Measurements from ENCODE around the gene NAPG.
"Not testable (repeated sequence)": the region's sequence is repeated elsewhere in the genome, so short reads cannot be mapped to it uniquely, and the experiment has no call there.

NAPG gene

DNA sequence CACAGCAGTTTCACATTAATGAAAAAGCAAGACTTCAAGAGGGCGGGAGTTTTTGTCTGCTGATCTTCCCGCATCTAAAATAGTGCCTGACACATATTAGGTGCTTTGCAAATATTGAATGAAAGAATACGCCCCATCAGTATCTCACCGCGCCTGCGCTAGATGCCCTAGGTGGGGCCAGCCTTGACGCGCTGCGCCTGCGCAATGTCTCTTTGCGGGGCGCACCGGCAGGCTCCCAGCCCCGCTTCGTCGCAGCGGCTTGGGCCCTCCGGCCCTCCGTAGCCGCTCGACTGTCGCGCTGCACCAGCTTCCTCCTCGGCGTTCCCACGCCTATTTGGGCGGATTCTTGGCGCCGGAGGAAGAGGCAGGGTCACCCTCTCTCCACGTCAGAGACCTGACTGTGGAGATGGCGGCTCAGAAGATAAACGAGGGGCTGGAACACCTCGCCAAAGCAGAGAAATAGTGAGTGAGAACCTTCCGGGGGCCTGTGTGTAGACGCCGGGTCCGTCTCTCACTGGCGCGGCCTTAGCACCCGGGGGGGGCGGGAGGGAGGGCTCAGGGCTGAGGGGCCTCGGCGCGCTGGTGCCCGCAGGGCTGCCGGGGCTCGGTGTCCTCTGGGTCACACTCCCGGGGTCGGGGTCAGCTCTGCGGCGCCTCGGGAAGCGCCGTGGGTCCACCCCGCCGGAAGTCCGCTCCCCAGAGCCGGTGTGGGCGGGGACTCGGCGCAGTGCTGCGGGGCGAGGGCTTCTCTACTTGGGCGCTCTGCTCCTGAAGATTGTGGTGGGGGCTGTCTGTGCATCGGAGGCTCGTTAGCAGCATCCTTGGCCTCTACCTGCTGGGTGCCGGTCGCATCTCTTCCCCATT, at the start of gene NAPG:
Gene NAPG, plus strand, starts transcription at position 331 of the 864 bp plus-strand sequence. Its CDS starts 76 bp downstream, at position 407.
- peak; percentile 90 for DNase-seq

DNA sequence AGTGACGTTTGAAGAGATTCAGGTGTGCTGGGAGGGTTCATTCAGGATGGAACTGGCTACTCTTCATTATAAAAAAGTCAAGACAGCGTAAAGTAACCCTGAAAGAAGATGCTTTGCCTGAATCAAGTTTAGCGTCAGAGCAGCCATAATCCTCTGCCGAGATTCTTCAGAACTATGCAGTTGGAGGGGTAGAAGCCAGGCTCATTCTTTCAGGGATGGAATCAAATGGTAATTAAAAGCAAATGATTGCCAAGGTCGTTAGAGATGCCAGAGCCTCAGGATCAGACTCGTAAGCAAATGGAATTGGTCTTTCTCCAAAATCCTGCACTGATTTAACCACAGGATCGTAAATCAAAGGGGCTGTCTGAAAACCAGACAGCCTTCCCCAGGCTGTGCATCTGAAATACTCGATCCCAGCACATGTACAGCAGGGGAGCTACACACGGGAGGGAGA, 49.5 kb upstream of the NAPG start:
- no peak for DNase-seq

DNA sequence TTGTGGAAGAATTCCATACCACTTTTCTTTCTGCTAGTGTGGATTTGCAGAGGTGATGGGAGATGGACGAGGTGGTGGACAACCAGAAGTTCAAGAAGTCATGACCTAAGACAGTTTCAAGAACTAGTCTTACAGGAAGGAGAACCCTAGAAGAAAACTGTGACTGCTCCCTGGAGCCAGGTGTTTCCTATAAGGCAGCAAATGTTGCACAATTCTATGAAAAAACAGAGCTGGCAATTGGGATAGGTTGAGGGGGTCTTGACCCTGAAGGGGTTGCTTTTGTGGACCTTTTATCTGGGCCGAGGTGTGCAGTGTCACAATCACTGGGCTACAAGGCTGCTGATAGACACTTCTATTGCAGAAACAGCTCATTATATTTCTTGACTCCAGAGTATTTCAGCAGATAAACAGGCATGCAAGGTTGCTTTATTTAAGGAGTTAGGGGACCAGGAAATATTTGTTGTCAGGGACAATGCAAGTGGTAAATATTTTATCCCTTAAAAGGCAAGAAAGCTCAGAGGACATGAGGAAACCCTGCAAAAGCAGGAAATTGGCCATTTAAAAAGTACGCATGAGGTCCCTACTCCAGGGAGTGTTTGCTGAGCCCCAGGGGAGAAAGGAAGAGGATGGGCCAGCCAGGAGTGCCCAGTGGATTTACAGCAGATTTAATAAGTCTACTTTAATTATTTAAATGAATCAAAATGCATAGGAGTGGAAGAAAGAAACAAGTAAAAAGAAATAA, 48.5 kb upstream of the NAPG start:
- no peak for DNase-seq

DNA sequence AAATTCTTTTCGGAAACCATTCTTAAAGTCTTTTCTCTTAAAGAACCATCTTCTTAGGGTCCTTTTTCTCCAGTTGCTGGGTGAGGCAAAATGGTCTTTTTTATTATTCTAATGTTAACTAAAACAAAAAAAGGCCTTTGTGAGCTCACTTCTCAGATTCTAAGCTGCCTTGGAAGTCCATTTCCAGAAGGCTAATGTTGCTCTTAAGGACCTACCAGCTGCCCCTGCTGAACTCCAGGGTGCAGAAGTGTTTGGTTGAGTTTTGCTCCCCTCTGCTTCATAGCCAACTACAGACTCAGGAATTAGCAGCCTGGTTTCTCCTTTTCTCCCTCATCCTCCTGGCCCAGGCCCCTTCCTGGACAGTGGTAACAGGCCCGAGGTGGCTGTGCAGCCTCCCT, 48.0 kb upstream of the NAPG start:
- no peak for DNase-seq

DNA sequence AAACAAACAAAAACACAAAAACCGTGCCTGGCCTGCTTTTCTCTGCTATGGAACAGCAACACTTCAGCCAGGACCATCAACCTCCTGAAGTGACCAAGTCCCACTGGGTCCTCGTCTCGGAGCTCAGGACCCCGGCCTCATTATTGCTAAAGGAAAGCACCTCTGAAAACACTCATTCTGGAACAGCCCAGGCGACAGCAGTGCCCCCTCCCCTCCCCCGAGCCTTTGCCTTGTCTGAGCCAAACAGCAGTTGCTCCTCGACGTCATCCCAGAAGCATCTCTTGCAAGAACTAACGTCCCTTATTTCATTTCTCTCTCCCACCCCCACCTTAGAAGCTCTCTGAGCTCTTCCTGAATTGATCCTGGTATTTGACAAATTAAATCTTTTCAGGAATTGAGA, 44.0 kb upstream of the NAPG start:
- DNase-seq, result no peak

DNA sequence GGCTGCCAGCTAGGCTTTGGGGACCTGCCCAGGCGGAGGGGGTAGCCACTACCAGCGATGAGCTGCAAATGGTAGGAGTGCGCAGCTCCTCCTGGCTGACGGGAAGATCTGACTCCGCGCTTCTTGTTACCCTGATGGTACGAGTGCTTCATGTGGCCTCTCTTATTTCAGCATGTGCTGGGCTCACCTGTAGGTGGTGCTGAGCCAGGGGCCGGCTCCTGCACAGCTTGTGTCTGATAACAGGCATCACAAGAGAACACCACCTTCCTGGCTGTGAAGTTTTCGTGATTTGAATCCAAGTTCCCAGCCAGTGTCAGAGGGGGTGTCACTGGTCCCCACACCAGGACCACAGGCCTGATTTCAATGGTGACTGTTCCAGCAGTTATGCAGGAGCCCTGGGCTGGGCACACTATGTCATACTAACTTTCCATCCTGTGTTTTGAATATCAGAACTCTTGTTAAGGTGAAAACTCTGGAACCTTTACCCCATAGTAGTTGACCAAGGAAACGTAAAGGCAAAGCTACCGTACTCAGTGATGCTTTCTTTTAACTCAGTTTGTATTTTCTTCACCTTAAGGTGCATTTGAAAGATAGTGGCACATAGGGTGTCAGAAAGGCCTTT, 43.4 kb upstream of the NAPG start:
- no peak for DNase-seq

DNA sequence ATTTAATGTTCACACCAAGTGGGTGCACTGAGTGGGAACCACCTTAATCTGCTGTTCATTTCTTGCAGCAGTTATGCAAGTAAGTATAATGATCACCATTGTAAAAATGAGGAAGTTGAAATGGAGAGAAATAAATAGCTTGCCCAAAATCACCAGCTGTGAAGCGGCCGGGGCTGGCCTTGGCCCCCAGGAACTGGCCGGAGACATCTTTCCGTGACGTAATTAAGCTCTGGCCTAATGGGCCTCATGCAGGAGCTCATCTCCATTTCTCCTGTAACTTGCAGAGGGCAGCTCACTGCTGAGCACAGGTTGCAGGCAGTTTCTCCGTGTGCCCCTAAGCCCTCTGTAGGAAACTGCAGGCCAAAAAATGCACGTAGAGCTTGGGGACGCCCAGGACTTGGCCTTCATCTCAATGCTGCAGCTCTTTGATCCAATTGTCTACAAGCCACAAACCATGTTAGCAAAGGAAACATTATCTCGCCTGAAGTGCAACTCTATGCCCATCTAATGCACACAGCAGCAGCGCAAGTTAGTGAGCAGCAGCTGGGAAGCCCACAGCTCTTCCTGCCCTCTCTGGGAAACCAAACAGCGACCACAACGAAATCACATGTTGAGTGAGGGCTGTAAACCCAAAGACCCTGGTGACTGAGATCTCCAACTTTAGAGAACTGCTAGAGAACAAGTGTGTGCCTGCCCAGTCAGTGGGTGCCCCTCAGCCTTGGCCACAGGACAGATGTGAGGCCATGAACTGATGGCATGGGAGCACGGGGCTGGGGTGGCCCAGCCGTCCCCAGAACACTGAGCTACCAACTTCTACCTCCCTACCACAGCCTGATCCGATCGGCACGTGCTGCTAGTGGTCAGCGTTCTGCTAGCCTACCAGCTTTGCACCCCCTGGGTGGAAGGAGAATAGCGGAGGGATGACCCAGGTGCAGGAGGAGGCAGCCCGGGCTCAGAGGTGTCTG, 42.6 kb upstream of the NAPG start:
- DNase-seq, result no peak

DNA sequence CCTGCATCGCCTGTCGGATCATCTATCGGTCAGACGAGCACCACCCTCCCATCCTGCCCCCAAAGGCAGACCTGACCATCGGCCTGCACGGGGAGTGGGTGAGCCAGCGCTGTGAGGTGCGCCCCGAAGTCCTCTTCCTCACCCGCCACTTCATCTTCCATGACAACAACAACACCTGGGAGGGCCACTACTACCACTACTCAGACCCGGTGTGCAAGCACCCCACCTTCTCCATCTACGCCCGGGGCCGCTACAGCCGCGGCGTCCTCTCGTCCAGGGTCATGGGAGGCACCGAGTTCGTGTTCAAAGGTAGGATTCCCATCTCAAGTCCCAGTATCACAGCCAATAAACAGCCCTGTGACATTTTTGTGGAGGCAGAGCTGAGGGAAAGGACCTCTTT, 40.4 kb upstream of the NAPG start:
- DNase-seq, result no peak

DNA sequence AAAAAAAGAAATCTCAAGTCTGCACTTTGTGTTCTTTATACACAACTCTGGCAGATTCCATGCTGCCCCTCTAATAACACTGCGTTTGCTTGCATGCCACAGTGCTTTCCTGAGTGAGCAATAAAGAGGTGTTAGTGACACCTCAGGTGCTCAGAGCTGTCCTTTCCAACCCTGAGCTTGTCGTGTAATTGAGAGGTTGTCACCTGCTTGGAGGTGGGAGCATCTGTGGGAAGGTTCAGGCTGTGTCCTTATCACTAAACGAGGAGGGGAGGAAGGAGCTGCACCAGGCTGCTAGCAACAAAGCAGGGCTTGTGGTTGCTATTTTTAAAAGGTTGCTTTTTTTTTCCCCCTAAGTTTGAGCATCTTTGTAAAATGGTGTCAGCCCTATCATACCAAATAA, 39.5 kb upstream of the NAPG start:
- no peak for DNase-seq

DNA sequence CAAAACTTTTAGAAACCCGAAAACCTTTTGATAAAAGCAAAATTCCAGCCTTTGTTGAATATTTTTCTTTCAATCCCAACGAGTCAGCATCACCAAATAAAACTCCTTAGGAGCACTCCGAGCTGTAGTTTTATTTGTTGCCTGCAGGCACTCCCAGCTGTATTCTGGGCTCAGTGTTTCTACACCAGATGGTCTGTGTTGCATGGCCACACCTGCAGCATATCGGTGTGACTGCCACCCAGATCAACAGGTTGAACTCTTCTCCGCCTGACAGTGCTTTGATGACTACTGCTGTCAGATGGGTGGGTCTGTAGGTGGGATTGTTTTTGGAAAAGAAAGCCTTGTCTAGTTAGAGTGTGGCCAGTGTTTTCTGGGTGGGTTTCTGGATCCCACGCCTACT, 38.7 kb upstream of the NAPG start:
- DNase-seq, result no peak

DNA sequence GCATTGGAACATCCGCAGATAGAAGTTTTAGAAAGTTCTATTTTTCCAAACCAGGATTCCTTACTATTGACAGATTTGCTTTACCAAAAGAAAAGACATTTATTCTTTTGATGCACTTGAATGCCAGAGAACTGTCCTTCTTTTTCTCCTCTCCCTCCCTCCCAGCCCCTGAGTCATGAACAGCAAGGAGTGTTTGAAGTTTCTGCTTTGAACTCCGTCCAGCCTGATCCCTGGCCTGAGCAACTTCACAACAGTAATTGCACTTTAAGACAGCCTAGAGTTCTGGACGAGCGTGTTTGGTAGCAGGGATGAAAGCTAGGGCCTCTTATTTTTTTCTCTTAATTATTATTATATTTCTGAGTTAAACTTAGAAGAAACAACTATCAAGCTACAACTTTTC, 37.8 kb upstream of the NAPG start:
- no peak for DNase-seq

DNA sequence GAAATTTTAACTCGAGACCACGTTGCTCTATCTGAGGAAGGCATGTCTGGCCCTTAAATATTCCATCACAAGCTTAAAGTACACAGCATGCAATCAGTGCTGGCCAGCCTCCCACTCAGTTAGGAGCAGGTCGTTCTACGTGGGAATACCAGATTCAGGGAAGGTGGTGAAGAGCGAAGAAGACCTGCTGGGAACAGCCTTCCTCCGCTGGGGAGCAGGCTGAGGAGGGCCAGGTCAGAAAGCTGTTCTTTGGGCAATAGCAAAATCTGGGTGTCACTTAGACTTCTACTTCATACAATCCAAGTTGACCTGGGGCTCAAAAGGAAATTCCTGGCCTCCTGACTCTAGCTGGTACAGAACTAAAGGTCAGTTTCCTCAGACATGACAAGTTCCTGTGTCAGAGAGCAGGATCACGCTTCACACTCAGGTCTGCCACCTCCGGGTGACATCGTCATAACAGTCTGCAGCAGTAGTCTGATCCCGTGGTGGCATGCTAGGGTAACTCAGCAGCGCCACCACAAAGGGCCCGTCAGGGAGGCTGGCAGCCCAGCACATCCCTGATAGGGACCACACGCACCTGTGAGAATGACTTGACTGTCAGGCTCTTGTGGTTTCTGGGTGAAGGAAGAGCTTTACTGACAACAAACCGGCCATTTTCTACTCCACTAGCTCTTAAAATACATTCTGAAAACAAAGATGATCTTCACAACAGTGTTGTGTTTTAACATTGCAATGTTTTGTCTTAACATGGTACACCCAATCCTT, 35.2 kb upstream of the NAPG start:
- peak; percentile 52 for DNase-seq

DNA sequence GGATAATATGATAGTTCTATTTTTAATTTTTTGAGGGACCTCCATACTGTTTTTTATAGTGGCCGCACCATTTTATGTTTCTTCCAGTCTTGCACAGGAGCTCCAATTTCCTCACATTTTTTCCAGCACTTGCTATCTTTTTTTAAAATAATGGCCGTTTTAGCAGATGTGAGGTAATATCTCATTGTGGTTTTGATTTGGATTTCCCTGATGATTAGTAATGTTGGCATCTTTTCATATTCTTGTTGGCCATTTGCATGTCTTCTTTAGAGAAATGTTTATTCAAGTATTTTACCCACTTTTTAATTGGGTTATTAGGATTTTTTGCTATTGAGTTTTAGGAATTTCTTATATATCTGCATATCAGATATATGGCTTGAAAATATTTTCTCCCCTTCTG, 29.9 kb upstream of the NAPG start:
- no peak for DNase-seq

DNA sequence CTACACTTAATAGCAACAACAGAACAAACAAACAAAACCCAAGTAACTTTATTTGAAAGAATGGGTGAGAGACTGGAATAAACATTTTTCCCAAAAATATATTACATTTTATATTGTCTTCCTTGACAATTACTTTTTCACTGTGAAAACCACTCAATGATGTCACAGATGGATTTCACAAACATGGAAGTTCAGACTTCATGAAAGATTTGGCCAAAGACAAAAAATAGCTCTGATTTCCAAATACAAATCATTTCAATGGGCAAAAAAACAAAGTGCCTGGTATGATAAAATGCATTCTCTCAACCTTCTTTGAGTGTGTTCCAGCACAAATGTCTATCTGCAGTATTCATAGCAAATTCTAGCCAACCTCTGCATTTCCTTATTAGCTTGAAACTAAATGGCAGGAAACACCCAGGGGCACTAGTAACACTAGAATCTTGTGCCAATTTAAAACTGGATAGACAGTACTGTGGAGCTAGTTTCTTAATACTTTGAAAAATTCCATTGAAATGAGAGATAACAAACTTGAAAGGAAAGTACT, 28.5 kb upstream of the NAPG start:
- no peak for DNase-seq

DNA sequence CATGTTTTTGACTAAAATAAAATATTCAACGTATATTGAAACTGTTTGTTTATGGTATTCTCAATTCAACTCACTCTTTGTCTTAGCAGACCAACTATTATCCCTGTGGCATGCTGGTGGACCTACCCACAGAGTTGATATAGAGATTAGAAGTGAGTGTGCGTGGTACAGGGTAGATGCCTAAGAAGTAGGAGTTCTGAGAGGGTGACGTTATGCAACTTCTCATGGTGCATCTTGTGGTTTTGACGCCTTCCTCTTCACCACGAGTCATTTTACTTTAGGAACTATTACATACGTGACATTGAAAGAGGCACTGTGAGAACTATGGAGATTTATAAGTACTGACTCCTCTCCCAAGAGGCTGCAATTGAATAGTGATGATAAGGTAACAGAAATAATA, 26.6 kb upstream of the NAPG start:
- DNase-seq, result peak; percentile 24

DNA sequence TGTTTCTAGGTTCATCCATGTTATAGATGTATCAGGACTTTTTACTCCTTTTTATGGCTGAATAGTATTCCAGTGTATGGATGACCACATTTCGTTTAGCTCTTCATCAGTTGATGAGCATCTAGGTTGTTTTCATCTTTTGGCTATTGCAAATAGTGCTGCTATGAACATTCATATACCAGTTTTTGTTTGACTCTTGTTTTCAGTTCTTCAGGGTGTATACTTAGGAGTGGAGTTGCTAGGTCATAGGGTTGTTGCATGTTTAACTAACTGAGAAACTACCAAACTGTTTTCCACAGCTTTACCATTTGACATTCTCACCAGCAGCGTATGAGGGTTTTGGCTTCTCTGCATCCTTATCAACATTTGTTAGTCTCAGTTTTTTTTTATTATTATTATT, 25.8 kb upstream of the NAPG start:
- DNase-seq, result no peak

DNA sequence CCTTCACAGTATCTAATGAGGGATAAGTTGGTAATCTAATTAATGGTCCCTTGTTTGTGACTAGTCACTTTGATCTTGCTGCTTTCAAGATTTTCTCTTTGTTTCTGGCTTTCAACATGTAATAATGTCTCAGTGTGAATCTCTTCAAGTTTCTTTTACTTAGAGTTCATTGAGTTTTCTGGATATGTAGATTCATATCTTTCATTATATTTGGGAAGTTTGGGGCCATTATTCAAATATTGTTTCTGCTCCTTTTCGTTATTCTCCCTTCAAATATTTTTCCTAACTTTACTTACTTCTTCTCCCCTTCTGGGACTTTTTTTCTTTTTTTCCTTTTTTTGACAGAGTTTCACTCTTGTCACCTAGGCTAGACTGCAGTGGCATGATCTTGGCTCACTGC, 21.1 kb upstream of the NAPG start:
- no peak for DNase-seq

DNA sequence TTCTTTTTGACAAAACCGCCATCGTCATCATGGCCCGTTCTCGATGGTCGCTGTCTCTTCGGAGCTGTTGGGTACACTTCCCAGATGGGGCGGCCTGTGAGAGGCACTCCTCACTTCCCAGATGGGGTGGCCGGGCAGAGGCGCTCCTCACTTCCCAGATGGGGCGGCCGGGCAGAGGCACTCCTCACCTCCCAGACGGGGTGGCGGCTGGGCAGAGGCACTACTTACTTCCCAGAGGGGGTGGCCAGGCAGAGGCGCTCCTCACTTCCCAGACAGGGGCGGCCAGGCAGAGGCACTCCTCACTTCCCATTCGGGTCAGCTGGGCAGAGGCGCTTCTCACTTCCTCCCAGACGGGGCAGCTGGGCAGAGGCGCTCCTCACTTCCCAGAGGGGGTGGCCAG, 19.9 kb upstream of the NAPG start:
- not testable (repeated sequence) for DNase-seq

DNA sequence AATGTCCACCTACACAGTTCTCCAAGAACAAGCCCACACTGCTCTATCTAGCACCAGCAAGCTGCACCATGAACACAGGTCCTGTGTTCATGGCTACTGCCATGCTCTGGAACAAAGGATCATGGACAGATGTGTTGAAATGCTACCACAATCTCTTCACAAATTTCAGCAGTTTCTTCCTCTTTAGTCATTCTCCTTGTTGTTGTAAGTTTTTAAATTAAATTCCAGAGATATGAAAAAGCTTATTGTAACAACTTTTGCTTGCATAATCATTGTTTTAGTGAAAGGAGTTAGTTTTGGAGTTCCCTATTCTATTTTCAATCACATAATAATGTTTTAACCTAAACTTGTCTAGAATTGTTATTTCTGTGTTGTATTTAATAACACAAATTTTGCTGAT, 17.2 kb upstream of the NAPG start:
- no peak for DNase-seq

DNA sequence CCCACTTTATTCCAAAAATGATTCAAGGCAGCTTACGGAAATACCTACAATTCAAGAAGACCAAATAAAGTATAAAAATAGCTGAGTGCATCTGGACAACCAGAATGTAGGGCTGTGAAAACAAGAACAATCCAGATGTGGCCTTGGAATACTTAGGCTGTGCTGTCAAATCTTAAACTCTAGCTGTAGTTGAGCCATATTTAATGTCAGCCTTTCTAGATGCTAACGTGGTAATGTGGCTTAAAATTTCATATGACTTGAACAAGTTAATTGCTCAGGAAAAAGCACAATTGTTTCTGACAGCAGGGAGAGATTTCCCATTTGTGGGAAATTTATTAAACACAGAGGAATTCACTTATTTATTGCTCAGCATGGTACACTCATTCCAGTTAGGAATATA, 14.6 kb upstream of the NAPG start:
- no peak for DNase-seq

DNA sequence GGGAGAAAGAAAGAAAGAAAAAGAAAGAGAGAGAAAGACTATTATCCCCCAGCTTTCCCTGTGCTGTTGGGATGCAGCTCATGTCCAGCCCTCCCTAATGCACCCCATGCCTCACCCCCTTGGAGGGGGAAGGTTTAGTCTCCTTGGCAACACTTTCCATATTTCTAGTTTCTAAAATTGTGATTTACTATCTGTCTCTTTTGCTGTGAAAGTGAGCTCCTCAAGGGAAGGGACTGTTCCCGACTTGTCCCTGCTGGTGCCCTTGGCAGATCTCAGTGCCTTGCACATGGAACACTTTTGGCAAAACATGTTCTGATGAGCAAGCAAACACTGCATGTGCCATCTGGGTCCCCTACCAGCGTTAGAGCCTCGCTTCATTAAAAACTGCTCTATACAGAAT, 11.7 kb upstream of the NAPG start:
- no peak for DNase-seq

DNA sequence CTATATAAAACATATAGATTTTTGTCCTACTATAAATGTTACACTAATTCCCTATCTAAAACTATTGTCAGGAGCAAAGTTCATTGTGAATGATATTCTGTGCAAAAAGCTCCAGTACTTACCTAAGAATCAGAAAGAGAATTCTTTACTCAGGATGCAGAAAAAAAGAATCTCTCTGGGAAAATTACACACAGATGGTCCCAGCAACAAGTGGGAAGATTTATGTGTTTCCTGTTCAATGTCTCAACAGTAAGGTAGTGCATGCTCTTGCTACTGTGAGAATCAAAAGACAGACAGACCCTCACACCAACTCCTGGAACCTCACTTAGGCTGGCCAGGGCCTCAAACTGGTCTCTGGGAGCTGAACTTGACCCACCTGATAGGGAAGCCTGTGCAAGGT, 11.2 kb upstream of the NAPG start:
- no peak for DNase-seq
